ENCODE measurements around the gene SLC38A3.

Gene SLC38A3

DNA sequence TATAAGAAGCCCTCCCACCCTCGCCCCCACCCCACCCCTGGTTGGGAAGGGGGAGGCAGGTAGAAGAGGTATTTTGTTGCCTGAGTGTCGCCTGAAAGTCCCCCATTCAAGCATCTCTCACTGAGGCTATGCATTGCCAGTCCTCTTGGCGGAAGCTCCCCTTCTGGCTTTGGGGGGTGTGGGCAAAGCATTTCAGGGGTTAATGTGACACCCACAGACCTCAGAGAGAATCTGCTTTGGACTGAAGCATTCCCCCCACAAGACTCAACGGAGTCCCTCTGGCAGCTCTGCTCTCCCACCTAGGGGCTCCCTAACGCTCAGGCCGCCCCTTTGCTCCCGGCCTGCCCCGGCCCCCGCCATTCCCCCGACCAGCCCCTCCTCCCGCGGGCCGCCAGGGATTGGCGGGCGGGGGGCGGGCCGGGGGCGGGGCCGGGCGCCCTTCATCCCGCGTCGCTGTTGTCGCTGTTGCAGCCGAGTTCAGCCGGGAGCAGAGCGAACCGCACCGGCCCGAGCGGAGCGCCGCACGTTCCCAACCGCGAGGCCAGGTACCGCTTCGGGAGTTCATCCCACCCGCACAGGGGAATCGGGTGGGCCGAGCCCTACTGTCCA, at the start of gene SLC38A3:
SLC38A3 (plus strand) TSS at position 468 of the 609 bp plus-strand sequence. CDS start 8,929 bp downstream, outside the sequence.
- TF ChIP-seq, protein P1, sequence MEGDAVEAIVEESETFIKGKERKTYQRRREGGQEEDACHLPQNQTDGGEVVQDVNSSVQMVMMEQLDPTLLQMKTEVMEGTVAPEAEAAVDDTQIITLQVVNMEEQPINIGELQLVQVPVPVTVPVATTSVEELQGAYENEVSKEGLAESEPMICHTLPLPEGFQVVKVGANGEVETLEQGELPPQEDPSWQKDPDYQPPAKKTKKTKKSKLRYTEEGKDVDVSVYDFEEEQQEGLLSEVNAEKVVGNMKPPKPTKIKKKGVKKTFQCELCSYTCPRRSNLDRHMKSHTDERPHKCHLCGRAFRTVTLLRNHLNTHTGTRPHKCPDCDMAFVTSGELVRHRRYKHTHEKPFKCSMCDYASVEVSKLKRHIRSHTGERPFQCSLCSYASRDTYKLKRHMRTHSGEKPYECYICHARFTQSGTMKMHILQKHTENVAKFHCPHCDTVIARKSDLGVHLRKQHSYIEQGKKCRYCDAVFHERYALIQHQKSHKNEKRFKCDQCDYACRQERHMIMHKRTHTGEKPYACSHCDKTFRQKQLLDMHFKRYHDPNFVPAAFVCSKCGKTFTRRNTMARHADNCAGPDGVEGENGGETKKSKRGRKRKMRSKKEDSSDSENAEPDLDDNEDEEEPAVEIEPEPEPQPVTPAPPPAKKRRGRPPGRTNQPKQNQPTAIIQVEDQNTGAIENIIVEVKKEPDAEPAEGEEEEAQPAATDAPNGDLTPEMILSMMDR (IDR thresholded peaks at IDR 0.05; ENCODE audit: low read length, missing control alignments): no peak
- DNase-seq (ENCODE audit: low read depth): no peak
- peak within 1 kb of the TSS; percentile 22 for H3K4me3 ChIP-seq (replicated peaks; ENCODE audit: low read depth, low read length)

DNA sequence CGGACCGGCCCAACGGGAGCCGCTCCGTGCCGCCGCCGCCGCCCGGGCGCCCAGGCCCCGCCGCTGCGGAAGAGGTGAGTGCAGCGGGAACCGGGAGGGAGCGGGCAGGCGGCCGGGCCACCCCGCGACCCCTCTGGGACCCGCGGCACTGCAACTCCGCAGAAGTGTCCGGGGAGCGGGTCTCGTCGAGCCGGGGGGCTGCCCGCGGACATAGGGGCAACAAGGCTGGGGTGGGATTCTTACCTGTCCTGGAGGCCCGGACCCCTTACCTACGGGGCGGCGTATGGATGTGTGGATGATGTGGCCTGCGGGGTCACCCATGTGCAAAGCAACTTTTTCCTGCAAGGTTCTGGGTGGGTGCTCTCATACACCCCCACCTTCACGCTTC, 49.6 kb upstream of the SLC38A3 start:
- H3K4me3 ChIP-seq (replicated peaks; ENCODE audit: low read depth, low read length): peak overlapping the region; percentile 64
- TF ChIP-seq, protein P1 (IDR thresholded peaks at IDR 0.05; ENCODE audit: low read length, missing control alignments): no peak
- DNase-seq (ENCODE audit: low read depth): no peak

DNA sequence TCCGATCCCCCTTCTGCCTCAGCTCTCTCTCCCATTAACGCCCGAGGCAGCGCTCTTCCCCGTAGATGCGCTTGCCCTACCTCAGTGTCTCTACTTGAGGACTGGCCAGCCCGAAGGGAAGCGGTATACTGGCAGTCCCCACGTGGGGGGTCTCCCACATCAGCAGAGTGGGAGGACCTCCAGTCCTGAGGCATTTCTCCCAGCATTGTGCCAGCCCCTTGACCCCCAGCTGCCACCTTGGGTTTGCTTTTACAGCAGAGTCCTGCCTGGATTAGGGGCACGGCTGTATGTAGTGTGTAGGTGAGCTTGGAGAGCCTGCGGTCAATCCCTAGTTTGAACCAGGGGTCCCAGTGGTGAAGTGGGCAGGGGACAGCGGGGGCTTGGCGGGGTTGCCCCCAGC, 49.2 kb upstream of the SLC38A3 start:
- H3K4me3 ChIP-seq (replicated peaks; ENCODE audit: low read depth, low read length): peak overlapping the region; percentile 64
- TF ChIP-seq, protein P1 (IDR thresholded peaks at IDR 0.05; ENCODE audit: low read length, missing control alignments): no peak
- DNase-seq (ENCODE audit: low read depth): no peak

DNA sequence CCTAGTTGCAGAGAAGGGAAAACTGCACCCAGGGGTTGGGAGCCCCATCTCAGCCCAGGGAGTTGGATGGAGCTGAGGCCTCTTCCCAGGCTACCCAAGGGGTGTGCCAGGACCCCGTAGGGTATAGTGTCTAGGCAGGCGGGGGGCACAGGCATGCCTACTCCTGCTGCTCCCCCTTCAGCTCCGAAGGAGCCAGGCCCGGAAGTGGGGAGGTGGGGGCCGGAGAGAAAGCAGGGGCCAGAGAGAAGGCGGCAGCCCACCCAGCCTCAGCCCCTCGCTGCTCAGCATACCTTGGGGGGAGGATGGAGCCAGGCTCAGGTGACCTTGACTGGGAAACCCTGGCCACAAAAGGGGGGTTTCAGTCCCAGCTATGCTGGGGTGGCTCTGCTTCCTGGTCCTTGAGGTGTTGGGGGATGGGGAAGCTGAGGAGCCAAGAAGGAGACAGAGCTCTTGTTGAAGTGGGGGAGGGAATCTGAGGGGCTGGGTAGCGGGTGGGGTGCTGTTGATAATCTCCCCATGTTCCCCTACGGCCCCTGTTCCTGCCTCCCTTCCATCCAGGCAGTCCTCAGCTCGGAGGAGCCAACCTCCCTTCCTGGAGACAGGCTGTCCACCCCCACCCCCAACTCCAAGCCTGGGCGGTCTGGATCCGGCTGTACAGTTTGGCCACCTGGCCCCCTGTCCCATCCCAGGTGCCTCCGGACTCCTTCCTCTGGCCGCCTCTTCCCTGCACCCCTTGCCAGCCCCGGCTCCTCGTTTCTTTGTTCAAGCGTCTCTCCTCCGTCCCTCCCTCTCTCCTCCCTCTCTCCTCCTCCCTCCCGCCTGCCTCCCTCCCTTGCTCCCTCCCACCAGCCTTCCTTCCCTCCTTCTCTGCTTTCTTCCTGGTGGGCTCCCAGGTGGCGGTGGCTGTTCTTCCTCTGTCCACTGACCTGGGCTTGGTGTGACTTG, 48.2 kb upstream of the SLC38A3 start:
- peak overlapping the region; percentile 64 for H3K4me3 ChIP-seq (replicated peaks; ENCODE audit: low read depth, low read length)
- TF ChIP-seq, protein P1 (IDR thresholded peaks at IDR 0.05; ENCODE audit: low read length, missing control alignments): no peak
- peak; percentile 47 for DNase-seq (ENCODE audit: low read depth)

DNA sequence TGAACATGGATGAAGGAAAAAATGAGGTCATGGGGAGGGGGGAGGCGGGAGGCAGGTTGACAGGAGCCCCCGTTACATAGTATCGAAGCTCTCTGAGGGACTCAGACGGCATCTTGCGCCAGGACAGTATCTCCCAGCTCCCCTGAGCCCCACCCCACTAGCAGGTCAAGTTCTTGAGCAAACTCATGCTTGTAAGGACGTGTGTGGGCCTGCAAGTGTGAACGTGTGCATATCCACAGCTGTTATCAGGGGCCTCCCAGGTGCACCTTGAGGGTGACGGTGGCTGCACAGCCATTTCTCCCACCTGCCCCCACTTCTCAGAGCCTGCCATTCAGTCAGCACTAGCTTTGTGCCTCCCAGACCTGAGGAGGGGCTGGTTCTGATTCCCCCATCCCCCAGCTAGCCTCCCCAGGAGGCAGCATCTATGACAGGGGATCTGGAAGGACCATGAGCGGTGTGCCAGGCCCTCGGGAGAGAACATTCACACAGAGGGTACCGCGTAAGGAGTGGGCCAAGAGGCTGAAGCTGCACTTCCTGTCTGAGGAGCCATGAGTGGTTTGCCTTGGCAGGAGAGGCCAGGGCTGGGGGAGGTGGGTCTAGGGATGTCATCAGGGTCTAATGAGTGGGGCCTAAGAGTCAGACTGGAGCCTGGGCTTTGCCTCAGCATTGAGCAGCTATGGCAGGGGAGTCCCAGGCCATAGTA, 47.1 kb upstream of the SLC38A3 start:
- H3K4me3 ChIP-seq (replicated peaks; ENCODE audit: low read depth, low read length): no peak overlapping the region
- DNase-seq (ENCODE audit: low read depth): peak; percentile 31
- TF ChIP-seq, protein P1 (IDR thresholded peaks at IDR 0.05; ENCODE audit: low read length, missing control alignments): no peak

DNA sequence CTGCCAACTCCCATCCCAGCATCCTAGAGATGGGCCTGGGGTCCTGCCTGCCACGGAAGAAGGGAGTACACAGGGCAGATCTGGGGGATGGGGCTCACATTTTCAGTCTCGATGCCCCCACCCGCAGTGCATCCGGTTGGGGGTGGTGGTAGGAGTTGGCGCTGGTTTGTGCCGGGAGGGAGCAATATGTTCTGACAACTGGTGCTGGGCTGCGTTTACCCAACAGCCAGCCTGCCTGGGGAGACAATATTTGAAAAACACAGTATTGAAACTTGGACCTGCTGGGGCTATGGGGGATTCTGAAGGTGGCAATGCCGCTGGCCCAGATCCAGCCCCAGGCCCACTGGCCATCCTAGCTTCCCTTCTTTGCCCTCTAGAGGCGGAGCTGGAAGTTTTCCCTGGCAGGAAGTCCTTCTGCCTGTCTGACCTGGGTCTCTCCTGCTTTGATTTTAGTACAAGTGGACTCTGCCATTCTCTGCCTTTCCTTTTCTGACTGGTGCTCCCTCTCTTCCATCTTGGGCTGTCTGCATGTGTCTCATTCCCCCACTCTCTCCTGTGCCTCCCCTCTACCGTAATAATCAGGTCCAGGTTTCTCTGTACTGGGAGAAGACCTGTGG, 46.4 kb upstream of the SLC38A3 start:
- DNase-seq (ENCODE audit: low read depth): no peak
- TF ChIP-seq, protein P1 (IDR thresholded peaks at IDR 0.05; ENCODE audit: low read length, missing control alignments): no peak
- no peak overlapping the region for H3K4me3 ChIP-seq (replicated peaks; ENCODE audit: low read depth, low read length)
